ENCODE results near the gene LDHD. TPM values are rescaled to one million over a fixed set of nuclear protein-coding genes. Genes with fewer than 3 reads are reported as not detected.

The LDHD gene
- total RNA-seq, 4 donors from 2014 or later = 27.8 to 54.5 (median 44.2) TPM

DNA sequence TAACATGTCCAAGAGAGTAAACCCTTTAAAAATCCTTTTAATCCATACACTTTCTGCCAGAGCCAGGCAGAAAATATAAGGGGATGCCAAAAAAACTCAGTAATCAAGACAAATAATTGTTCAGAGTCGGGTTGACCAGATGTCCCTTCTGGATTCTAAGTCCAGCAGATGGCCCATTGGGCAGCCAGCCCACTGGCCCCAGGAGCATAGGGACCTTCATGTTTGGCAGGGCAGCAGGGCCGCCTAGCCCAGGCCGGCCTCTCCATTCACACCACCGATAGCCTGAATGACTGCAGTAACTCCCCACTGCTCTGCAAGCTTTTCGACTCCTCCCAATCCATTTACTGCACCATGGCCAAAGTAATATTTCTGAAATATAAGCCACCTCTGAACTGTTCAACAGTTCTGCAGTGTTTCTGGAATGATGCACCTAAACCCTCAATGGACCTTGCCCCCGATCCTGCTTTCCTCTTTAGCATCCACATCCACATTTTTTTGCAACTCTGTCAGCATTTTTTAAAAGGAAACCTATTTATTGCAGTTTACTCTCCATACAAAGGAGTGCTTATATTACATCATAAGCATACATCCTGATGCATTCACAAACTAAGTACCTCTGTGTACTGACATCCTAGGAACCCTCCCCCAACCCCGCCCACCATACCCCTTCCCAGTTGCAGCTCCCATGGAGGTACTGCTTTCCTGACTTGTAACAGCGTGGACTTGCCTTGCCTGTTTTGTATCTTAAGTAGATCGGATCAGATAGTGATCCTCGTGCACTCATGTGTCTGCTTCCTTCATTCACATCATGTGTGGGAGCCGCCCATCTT is 46.4 kb downstream of the LDHD start:
- Histone ChIP-seq H3K27ac (peak overlapping the region in 2 of 4 donors; percentile 47 to 52), H3K36me3 (no peaks in the 10 kb centered on the region), H3K27me3 (no peaks in the 10 kb centered on the region), H3K4me1 (peaks cover 42 to 44% of the 10 kb centered on the region in 2 donors), H3K4me3 (no peak overlapping the region), H3K9me3 (no peaks in the 10 kb centered on the region)
- in situ Hi-C loops (cut with MboI; ENCODE audit: low sequenced_read_pairs in 4 of 4) (no loop called here), intact Hi-C loops (cut with DNase I; ENCODE audit: low total_unique reads) (no loop called here)
- ATAC-seq (peak in 1 of 2 donors; percentile 34), DNase-seq (peak; percentile 31 to 53)
- no peak for TF ChIP-seq POLR2A (IDR thresholded peaks at IDR 0.05)
- TF ChIP-seq, protein P1, sequence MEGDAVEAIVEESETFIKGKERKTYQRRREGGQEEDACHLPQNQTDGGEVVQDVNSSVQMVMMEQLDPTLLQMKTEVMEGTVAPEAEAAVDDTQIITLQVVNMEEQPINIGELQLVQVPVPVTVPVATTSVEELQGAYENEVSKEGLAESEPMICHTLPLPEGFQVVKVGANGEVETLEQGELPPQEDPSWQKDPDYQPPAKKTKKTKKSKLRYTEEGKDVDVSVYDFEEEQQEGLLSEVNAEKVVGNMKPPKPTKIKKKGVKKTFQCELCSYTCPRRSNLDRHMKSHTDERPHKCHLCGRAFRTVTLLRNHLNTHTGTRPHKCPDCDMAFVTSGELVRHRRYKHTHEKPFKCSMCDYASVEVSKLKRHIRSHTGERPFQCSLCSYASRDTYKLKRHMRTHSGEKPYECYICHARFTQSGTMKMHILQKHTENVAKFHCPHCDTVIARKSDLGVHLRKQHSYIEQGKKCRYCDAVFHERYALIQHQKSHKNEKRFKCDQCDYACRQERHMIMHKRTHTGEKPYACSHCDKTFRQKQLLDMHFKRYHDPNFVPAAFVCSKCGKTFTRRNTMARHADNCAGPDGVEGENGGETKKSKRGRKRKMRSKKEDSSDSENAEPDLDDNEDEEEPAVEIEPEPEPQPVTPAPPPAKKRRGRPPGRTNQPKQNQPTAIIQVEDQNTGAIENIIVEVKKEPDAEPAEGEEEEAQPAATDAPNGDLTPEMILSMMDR (IDR thresholded peaks at IDR 0.05 in 4 of 5, conservative IDR thresholded peaks at IDR 0.05 in 1 of 5) = no peak

DNA sequence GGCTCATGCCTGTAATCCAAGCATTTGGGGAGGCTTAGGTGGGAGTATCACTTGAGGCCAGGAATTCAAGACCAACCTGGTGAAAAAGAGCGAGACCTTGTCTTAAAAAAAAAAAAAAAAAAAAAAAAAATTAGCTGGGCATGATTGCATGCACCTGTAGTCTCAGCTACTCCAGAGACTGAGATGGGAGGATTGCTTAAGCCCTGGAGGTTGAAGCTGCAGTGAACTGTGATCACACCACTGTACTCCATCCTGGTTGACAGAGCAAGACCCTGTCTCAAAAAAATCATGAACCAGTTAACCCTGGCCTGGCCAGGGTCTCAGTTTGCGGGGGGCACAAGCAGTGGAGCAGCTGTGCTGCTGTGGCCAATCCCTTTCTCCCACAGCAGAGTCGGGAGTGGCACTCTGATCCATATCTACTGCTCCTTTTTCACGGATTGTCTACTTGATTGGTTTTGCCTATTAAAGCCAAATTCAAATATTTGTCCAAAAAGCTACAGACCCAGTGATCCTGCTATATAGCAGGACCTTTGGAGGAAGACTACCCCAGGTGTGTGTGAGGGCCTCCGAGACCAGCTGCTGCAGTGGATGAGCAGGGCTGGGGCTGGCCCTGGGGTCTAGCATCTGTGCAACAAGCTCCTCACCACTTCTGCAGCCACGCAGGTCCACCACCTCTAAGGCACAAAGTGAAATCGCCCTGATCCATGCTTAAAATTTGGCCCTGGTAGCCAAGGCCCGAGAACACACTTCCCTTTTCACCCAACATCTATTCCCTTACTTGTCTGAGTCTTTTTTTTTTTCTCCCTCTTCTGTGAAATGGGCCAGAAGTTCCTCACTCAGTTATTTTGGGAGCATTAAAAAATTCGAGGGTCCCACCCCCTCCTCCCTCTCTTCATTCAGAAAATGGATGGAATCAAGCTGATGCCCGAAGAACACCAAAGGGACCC is 48.2 kb downstream of the LDHD start:
- no peak for ATAC-seq
- peaks cover 45 to 48% of the 10 kb centered on the region in 2 donors for H3K4me1 ChIP-seq

DNA sequence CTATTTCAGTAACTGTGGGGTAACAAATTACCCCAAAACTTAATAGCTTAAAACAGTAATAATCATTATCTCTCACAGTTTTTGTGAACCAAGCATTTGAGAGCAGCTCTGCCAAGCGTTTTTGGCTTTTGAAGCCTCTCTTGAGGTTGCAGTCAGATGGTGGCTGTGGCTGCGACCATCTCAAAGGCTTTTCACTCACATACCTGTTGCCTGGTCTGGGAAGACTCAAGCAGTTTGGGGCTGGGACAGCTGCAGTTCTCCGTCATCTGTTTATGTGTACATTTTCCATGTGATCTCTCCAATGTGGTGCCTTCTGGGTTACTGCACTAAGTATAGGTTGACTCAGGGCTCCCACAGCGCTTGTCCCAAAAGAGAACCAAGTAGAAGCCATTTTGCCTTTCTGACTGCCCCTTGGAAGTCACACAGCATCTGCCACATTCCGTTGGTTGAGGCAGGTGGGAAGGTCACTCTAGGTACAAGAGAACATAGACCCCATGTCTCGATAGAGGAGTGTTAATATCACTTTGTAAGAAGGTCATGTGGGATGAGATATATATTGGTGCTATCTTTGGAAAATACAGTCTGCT is 49.6 kb downstream of the LDHD start:
- no peak overlapping the region for H3K4me3 ChIP-seq
- no peaks in the 10 kb centered on the region for H3K36me3 ChIP-seq
- ATAC-seq (no peak), DNase-seq (no peak)
- H3K4me1 ChIP-seq = peaks cover 55 to 62% of the 10 kb centered on the region in 2 donors
- in situ Hi-C loops (cut with MboI; ENCODE audit: low sequenced_read_pairs in 4 of 4) = no loop called here
- H3K27ac ChIP-seq = no peak overlapping the region
- no peaks in the 10 kb centered on the region for H3K27me3 ChIP-seq
- intact Hi-C loops (cut with DNase I; ENCODE audit: low total_unique reads) = no loop called here
- TF ChIP-seq POLR2A (IDR thresholded peaks at IDR 0.05) = no peak
- TF ChIP-seq, protein P1 (IDR thresholded peaks at IDR 0.05 in 4 of 5, conservative IDR thresholded peaks at IDR 0.05 in 1 of 5) = no peak
- H3K9me3 ChIP-seq = no peaks in the 10 kb centered on the region

More for the DNA sequence above, 48.2 kb downstream of the LDHD start:
- Histone ChIP-seq H3K27ac (no peak overlapping the region), H3K27me3 (no peaks in the 10 kb centered on the region), H3K9me3 (no peaks in the 10 kb centered on the region), H3K36me3 (no peaks in the 10 kb centered on the region), H3K4me3 (no peak overlapping the region)
- in situ Hi-C loops (cut with MboI; ENCODE audit: low sequenced_read_pairs in 4 of 4) (no loop called here), intact Hi-C loops (cut with DNase I; ENCODE audit: low total_unique reads) (no loop called here)
- DNase-seq = no peak
- TF ChIP-seq, protein P1 (IDR thresholded peaks at IDR 0.05 in 4 of 5, conservative IDR thresholded peaks at IDR 0.05 in 1 of 5) = no peak
- no peak for TF ChIP-seq POLR2A (IDR thresholded peaks at IDR 0.05)

DNA sequence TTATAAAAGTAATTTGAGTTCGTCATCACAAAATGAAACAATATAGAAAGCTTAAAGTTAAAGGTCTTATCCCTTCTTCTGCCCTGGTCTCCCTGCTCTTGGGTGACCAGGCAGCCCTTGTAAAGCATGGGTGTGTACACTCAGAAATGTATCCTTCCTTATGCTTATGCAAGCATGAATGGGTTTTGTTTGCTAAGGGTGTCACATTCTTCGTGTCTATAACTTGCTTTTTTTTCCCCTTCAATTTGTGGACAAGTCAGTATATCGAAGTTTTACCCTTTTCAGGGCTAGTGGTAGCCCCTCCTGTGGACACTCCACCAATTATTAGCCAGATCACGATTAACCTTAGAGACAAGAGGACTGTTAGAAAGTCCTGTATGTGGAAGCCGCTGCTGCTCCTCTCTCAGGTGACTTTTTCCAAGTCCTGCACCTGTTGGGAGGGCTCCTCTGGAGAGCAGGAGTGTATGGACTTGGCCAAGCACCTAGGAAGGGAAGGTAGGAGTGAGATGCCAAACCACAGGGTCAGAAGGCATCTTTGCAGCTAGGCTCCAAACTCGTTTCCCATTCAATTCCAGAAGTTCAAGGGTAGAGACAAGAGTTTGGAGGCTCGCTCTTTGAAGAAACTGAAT is 50.9 kb downstream of the LDHD start:
- Histone ChIP-seq H3K27me3 (no peaks in the 10 kb centered on the region), H3K27ac (peak overlapping the region in 1 of 4 donors; percentile 49), H3K4me1 (peaks cover 67% of the 10 kb centered on the region in 2 donors), H3K4me3 (no peak overlapping the region), H3K36me3 (no peaks in the 10 kb centered on the region), H3K9me3 (no peaks in the 10 kb centered on the region)
- no peak for DNase-seq
- no peak for ATAC-seq
- intact Hi-C loops (cut with DNase I; ENCODE audit: low total_unique reads) = no loop called here
- in situ Hi-C loops (cut with MboI; ENCODE audit: low sequenced_read_pairs in 4 of 4) = no loop called here
- TF ChIP-seq POLR2A (IDR thresholded peaks at IDR 0.05) = no peak
- TF ChIP-seq, protein P1 (IDR thresholded peaks at IDR 0.05 in 4 of 5, conservative IDR thresholded peaks at IDR 0.05 in 1 of 5) = no peak

Measured in gastrocnemius medialis (tissue), 4 donors.